Spleen (tissue), 11 donors: ENCODE results near the gene FANCM. TPM values are rescaled to one million over a fixed set of nuclear protein-coding genes. Genes with fewer than 3 reads are reported as not detected.
"Not testable (repeated sequence)": the region's sequence is repeated elsewhere in the genome, so short reads cannot be mapped to it uniquely, and the experiment has no call there.

Experiments used
- DNase-seq: peaks from one replicate; pipeline ENCODE4 v3.0.0-alpha.2; 2020
- H3K27ac ChIP-seq, 8 donors: fragments of 200-600 bp; sonication (generic) in 7 of 8; 1 replicate in 4 of 8; 2 replicates in 4 of 8; pipeline versions ENCODE4 v1.5.0 to v1.8.0; 2016 to 2021; ENCODE audit warnings: inconsistent platforms in 4 of 8, mild to moderate bottlenecking in 4 of 8, moderate library complexity in 1 of 8
- H3K27me3 ChIP-seq, 7 donors: fragments of 200-600 bp; sonication (generic) in 6 of 7; replicated peaks in 1 of 7; 1 replicate in 4 of 7; 2 replicates in 3 of 7; pipeline versions ENCODE4 v1.5.0 to v1.8.0; 2016 to 2021; ENCODE audit warnings: inconsistent platforms in 3 of 7, mild to moderate bottlenecking in 1 of 7
- H3K36me3 ChIP-seq, 6 donors: fragments of 200-600 bp; sonication (generic) in 5 of 6; 1 replicate in 4 of 6; 2 replicates in 2 of 6; pipeline versions ENCODE4 v1.5.0 to v1.8.0; 2016 to 2021; ENCODE audit warnings: inconsistent platforms in 2 of 6
- H3K4me1 ChIP-seq, 6 donors: fragments of 200-600 bp; sonication (generic) in 5 of 6; 1 replicate in 3 of 6; 2 replicates in 3 of 6; pipeline versions ENCODE4 v1.5.0 to v1.8.0; 2016 to 2021; ENCODE audit warnings: inconsistent platforms in 3 of 6
- H3K4me3 ChIP-seq, 8 donors: fragments of 200-600 bp; sonication (generic) in 7 of 8; 1 replicate in 4 of 8; 2 replicates in 4 of 8; pipeline versions ENCODE4 v1.5.0 to v1.8.0; 2016 to 2021; ENCODE audit warnings: inconsistent platforms in 4 of 8, mild to moderate bottlenecking in 4 of 8, moderate library complexity in 2 of 8
- H3K9me3 ChIP-seq, 8 donors: fragments of 200-600 bp; sonication (generic) in 7 of 8; 1 replicate in 4 of 8; 2 replicates in 4 of 8; pipeline versions ENCODE4 v1.5.0 to v1.8.0; 2016 to 2021; ENCODE audit warnings: inconsistent platforms in 4 of 8
- CTCF ChIP-seq, 11 experiments: fragments of 200-600 bp in 7 of 11; fragments of 450-650 bp in 4 of 11; sonication (generic) in 4 of 11; IDR thresholded peaks in 8 of 11; conservative IDR thresholded peaks in 3 of 11; 1 replicate in 7 of 11; 2 replicates in 4 of 11; pipeline versions ENCODE4 v1.4.0 to v1.8.0; 2016 to 2021; ENCODE audit warnings: antibody characterized with exemption in 11 of 11, inconsistent platforms in 4 of 11, mild to moderate bottlenecking in 1 of 11
- POLR2A ChIP-seq, 3 donors: fragments of 450-650 bp; IDR thresholded peaks; one replicate each; pipeline ENCODE4 v1.5.1; 2017; ENCODE audit warnings: antibody characterized with exemption in 3 of 3, mild to moderate bottlenecking in 1 of 3
- POLR2AphosphoS5 ChIP-seq, 3 donors: sonication (generic); formaldehyde crosslinking; IDR thresholded peaks; one replicate each; pipeline ENCODE4 v1.5.1; 2017; ENCODE audit warnings: antibody characterized with exemption in 3 of 3
- whole genome bisulfite sequencing, 5 donors: extraction: QIAGEN DNeasy Blood & Tissue Kit in 3 of 5; methylation state at CpG; one replicate each; pipeline versions ENCODE4 v1.1.5 to v1.1.7; 2013 to 2018; 5-methylcytosine and 5-hydroxymethylcytosine counted together
- intact Hi-C: fragments of 100-400 bp; cut with DNase I; formaldehyde crosslinking; loops from one replicate; pipeline ENCODE4 v1.15.0; 2023; ENCODE audit warnings: low total_unique reads
- polyA plus RNA-seq, 3 donors: library from polyadenylated mRNA; stranded (reverse); fragments of 200-250 nt; gene quantifications; one replicate each; pipeline ENCODE4 v1.2.1, GENCODE V29; 2013
- total RNA-seq, 7 donors: library from RNA; depleted of rRNA in 3 of 7; stranded (reverse); fragments of >200 nt in 3 of 7; fragmentation: NEBNext Ultra II Directional in 4 of 7; extraction: Animal tissue kit (Norgen Biotek cat#: 25700) in 4 of 7; gene quantifications; one replicate each; pipeline versions ENCODE4 v1.1.0 to v1.2.1, GENCODE V29; 2016 to 2021
- donor health status: healthy with polysubstance abuse.
- donor health status: DM: no; HTN: no; CAD: no; lungs with moderate emphysema.
- donor health status: DM: no; HTN: no; CAD: no.
- donor health status: Bipolar disorder and iron deficiency.
- donor health status: healthy.
- donor health status: DM: no; HTN: no; CAD: no.
- donor health status: DM: yes; HTN: yes; CAD: no.

FANCM gene
- total and polyA plus RNA-seq, 10 donors, result 3.1 to 23.8 (median 10.0) TPM

GRCh38 chr14:45210159-45210558 lies 74.4 kb downstream of the FANCM start:
- no peaks in the 10 kb centered on the region for H3K9me3 ChIP-seq
- 96 to 100% (median 98%) methylated on average over 1 of the region's 1 CpG for WGBS, 5 donors

GRCh38 chr14:45211295-45211694 lies 75.6 kb downstream of the FANCM start:
- intact Hi-C loops, result no loop called here
- H3K4me1 ChIP-seq, result no peaks in the 10 kb centered on the region
- no peak overlapping the region for H3K4me3 ChIP-seq
- no peak for TF ChIP-seq POLR2AphosphoS5 (IDR thresholded peaks at IDR 0.05)
- no peak for TF ChIP-seq CTCF (IDR thresholded peaks at IDR 0.05 in 8 of 11, conservative IDR thresholded peaks at IDR 0.05 in 3 of 11)
- no peak for TF ChIP-seq POLR2A (IDR thresholded peaks at IDR 0.05)
- H3K27me3 ChIP-seq, result no peaks in the 10 kb centered on the region
- no peaks in the 10 kb centered on the region for H3K9me3 ChIP-seq
- DNase-seq, result no peak
- WGBS, 5 donors, result 97 to 100% (median 100%) methylated on average over 1 of the region's 1 CpG
- H3K36me3 ChIP-seq, result peaks cover 0 to 100% (median 61%) of the 10 kb centered on the region in 6 donors
- H3K27ac ChIP-seq, result no peak overlapping the region

More at GRCh38 chr14:45210159-45210558, 74.4 kb downstream of the FANCM start:
- Histone ChIP-seq H3K27me3 (no peaks in the 10 kb centered on the region), H3K4me3 (no peak overlapping the region), H3K4me1 (no peaks in the 10 kb centered on the region), H3K27ac (no peak overlapping the region), H3K36me3 (peaks cover 0 to 100% (median 59%) of the 10 kb centered on the region in 6 donors)
- no peak for DNase-seq
- TF ChIP-seq POLR2A (IDR thresholded peaks at IDR 0.05) (no peak), POLR2AphosphoS5 (IDR thresholded peaks at IDR 0.05) (no peak), CTCF (IDR thresholded peaks at IDR 0.05 in 8 of 11, conservative IDR thresholded peaks at IDR 0.05 in 3 of 11) (no peak)
- intact Hi-C loops, result no loop called here

GRCh38 chr14:45212231-45212630 lies 76.5 kb downstream of the FANCM start:
- H3K27ac ChIP-seq, result no peak overlapping the region
- intact Hi-C loops, result no loop called here
- TF ChIP-seq POLR2AphosphoS5 (IDR thresholded peaks at IDR 0.05), result no peak
- no peak for TF ChIP-seq POLR2A (IDR thresholded peaks at IDR 0.05)
- no peak for TF ChIP-seq CTCF (IDR thresholded peaks at IDR 0.05 in 8 of 11, conservative IDR thresholded peaks at IDR 0.05 in 3 of 11)
- H3K4me3 ChIP-seq, result no peak overlapping the region
- H3K27me3 ChIP-seq, result no peaks in the 10 kb centered on the region
- no peak for DNase-seq
- H3K9me3 ChIP-seq, result no peaks in the 10 kb centered on the region
- peaks cover 0 to 100% (median 56%) of the 10 kb centered on the region in 6 donors for H3K36me3 ChIP-seq
- WGBS, 5 donors, result 79 to 90% (median 88%) methylated on average over 3 of the region's 3 CpGs
- H3K4me1 ChIP-seq, result no peaks in the 10 kb centered on the region

GRCh38 chr14:45213716-45214115 lies 78.0 kb downstream of the FANCM start:
- H3K27ac ChIP-seq, H3K4me3 ChIP-seq, DNase-seq, intact Hi-C loops, H3K4me1 ChIP-seq, H3K27me3 ChIP-seq, H3K9me3 ChIP-seq: not testable (repeated sequence)
- H3K36me3 ChIP-seq, result peaks cover 0 to 100% (median 62%) of the 10 kb centered on the region in 6 donors
- WGBS, 5 donors, result 58 to 88% (median 77%) methylated on average over 1 of the region's 1 CpG

GRCh38 chr14:45214341-45214740 lies 78.6 kb downstream of the FANCM start:
- H3K9me3 ChIP-seq, DNase-seq, intact Hi-C loops, H3K4me3 ChIP-seq, H3K27me3 ChIP-seq, H3K27ac ChIP-seq, H3K4me1 ChIP-seq: not testable (repeated sequence)
- peaks cover 0 to 97% (median 58%) of the 10 kb centered on the region in 6 donors for H3K36me3 ChIP-seq
- WGBS, 5 donors, result 96 to 100% (median 97%) methylated on average over 6 of the region's 6 CpGs
